Glutamatergic neuron (in vitro differentiated cells): ENCODE results near the gene PSTPIP2. TPM values are rescaled to one million over a fixed set of nuclear protein-coding genes. Genes with fewer than 3 reads are reported as not detected.

Experiments used
- DNase-seq: peaks from one replicate; pipeline ENCODE4 v3.0.0; 2022
- H3K27ac Mint-ChIP-seq: one replicate; pipeline ENCODE4 v1.8.0; 2020; ENCODE audit warnings: mild to moderate bottlenecking, mixed read lengths, inconsistent platforms; ENCODE audit not compliant: unreplicated experiment
- H3K27me3 Mint-ChIP-seq: one replicate; pipeline ENCODE4 v1.8.0; 2020; ENCODE audit warnings: mild to moderate bottlenecking, moderate library complexity, mixed read lengths, inconsistent platforms; ENCODE audit not compliant: unreplicated experiment
- H3K36me3 Mint-ChIP-seq: one replicate; pipeline ENCODE4 v1.8.0; 2020; ENCODE audit warnings: mild to moderate bottlenecking, mixed read lengths, inconsistent platforms; ENCODE audit not compliant: unreplicated experiment
- H3K4me1 Mint-ChIP-seq: one replicate; pipeline ENCODE4 v1.8.0; 2020; ENCODE audit warnings: mild to moderate bottlenecking, low read depth, mixed read lengths, inconsistent platforms; ENCODE audit not compliant: unreplicated experiment
- H3K4me3 Mint-ChIP-seq: one replicate; pipeline ENCODE4 v1.8.0; 2020; ENCODE audit warnings: mild to moderate bottlenecking, mixed read lengths, inconsistent platforms; ENCODE audit not compliant: unreplicated experiment
- H3K9me3 Mint-ChIP-seq: one replicate; pipeline ENCODE4 v1.8.0; 2020; ENCODE audit warnings: mild to moderate bottlenecking, moderate library complexity, mixed read lengths, inconsistent platforms; ENCODE audit not compliant: unreplicated experiment
- total RNA-seq: library from RNA; stranded (reverse); fragmentation: NEBNext Ultra II Directional; extraction: Animal tissue kit (Norgen Biotek cat#: 25700); gene quantifications from one replicate; pipeline ENCODE4 v1.2.1, GENCODE V29; 2021; ENCODE audit not compliant: unreplicated experiment
- TF ChIP-seq, protein P1 (sequence below): fragments of 200-600 bp; sonication (generic); IDR thresholded peaks from one replicate; pipeline ENCODE4 v1.5.0; 2021; ENCODE audit not compliant: partially characterized antibody, unreplicated experiment

PSTPIP2 gene
- total RNA-seq, 1 donor from 2014 or later, result 0.20 TPM

DNA sequence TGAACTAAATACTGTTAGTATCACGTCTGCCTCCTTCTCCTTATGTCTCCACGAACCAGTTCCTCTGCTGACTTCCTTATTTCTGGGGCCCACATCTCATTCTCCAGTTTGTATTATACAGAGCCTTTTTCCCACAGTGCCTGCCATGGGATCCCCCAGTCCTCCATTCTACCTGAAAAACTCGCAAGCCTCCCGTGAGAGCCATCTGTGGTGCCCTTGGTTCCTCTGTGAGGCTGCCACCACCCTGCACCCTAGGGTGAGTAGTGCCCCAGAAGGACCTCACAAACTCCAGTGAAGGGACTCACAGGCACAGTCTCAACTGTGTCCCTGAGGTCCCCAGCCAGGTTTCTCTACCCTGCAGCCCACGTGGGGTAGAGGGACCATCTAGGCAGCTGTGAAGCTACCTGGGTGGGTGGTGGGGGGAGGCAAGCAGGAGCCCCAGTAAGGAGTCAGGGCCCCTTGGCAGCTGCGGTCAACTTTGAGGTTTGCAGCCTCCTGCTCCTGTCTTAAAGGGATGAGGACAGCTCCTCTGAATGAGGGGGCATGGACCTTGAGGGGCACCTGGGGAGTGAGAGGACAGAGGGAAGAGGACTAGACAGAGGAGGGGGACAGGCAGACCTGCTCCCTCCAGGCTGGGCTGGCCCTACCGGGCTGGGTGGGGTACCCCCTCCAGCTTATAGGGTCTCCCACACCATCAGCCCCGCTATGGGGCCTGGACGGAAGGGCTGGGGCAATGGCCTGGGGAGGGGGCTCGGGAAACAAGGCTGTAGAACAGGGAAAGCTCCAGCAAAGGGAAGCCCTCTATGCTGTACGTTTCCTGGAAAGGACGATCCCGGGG is 1.0 kb downstream of the PSTPIP2 start:
- Mint-ChIP-seq H3K27ac (no peak overlapping the region), H3K4me1 (no peaks in the 10 kb centered on the region), H3K27me3 (peaks cover 4% of the 10 kb centered on the region), H3K4me3 (peak overlapping the region; percentile 63), H3K9me3 (peaks cover 2% of the 10 kb centered on the region), H3K36me3 (no peaks in the 10 kb centered on the region)
- DNase-seq, result no peak
- TF ChIP-seq, protein P1, sequence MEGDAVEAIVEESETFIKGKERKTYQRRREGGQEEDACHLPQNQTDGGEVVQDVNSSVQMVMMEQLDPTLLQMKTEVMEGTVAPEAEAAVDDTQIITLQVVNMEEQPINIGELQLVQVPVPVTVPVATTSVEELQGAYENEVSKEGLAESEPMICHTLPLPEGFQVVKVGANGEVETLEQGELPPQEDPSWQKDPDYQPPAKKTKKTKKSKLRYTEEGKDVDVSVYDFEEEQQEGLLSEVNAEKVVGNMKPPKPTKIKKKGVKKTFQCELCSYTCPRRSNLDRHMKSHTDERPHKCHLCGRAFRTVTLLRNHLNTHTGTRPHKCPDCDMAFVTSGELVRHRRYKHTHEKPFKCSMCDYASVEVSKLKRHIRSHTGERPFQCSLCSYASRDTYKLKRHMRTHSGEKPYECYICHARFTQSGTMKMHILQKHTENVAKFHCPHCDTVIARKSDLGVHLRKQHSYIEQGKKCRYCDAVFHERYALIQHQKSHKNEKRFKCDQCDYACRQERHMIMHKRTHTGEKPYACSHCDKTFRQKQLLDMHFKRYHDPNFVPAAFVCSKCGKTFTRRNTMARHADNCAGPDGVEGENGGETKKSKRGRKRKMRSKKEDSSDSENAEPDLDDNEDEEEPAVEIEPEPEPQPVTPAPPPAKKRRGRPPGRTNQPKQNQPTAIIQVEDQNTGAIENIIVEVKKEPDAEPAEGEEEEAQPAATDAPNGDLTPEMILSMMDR, result no peak

DNA sequence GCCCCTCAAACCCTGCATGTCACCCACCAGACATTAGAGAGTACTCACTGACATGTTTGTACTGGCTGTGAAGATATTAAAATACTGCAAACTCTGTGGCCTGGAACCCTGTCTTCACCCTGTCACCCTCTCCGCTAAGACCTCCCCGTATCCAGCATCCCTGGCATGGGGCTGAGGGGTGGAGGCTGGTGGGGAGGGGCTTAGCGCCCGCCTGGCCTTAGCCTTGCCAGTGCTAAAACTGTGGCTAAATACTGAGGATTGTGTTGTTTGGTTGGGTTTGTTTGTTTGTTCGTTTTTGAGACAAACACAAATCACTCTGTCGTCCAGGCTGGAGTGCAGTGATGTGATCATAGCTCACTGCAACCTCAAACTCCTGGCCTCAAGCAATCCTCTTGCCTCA is 1.8 kb downstream of the PSTPIP2 start:
- Mint-ChIP-seq H3K36me3 (no peaks in the 10 kb centered on the region), H3K9me3 (peaks cover 2% of the 10 kb centered on the region), H3K27ac (no peak overlapping the region), H3K4me1 (no peaks in the 10 kb centered on the region), H3K4me3 (no peak overlapping the region), H3K27me3 (peaks cover 4% of the 10 kb centered on the region)
- no peak for DNase-seq
- TF ChIP-seq, protein P1, result no peak

DNA sequence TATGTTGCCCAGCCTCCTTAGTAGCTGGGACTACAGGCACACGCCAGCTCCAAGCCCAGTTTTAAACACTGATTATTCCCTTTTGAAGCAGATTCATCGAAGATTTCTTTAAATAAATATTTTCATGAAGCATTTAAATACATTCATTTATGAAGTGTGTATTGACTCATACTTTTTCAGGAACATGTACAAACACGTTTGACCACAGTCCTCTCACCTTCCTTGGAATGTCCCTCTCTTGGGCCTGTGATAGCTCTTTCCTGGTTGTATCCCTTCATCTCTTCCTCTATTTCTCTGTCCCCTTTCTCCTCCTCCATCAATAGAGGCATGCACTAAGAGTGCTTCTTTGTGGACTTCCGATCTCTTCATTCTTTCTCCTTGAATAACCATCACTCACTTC is 2.5 kb downstream of the PSTPIP2 start:
- peaks cover 2% of the 10 kb centered on the region for H3K9me3 Mint-ChIP-seq

DNA sequence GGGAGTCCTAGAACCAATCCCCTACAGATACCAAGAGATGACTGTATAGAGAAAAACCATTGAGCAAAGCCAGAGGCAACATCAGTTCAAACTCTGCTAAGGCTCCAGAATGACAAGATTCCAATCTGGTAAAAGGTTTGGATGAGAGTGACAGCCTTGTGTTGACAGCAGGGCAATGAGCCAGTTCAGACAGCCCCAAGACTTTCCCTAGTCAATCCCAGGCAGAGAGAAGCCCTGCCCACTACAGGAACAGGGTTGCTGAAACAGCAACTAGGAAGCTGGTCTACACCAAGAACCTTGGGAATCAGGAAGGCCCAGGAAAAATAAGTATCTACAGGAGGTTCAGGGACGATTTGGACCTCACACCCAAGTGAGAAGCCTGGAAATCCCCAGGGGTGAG is 3.3 kb downstream of the PSTPIP2 start:
- Mint-ChIP-seq H3K9me3 (peaks cover 2% of the 10 kb centered on the region), H3K4me3 (no peak overlapping the region), H3K27me3 (peaks cover 4% of the 10 kb centered on the region), H3K36me3 (no peaks in the 10 kb centered on the region), H3K4me1 (no peaks in the 10 kb centered on the region), H3K27ac (no peak overlapping the region)
- DNase-seq, result no peak
- TF ChIP-seq, protein P1, result no peak

More for the DNA sequence above, 2.5 kb downstream of the PSTPIP2 start:
- no peak for DNase-seq
- no peak overlapping the region for H3K4me3 Mint-ChIP-seq
- TF ChIP-seq, protein P1, result no peak
- H3K27ac Mint-ChIP-seq, result no peak overlapping the region
- no peaks in the 10 kb centered on the region for H3K4me1 Mint-ChIP-seq
- H3K36me3 Mint-ChIP-seq, result no peaks in the 10 kb centered on the region
- peaks cover 4% of the 10 kb centered on the region for H3K27me3 Mint-ChIP-seq

DNA sequence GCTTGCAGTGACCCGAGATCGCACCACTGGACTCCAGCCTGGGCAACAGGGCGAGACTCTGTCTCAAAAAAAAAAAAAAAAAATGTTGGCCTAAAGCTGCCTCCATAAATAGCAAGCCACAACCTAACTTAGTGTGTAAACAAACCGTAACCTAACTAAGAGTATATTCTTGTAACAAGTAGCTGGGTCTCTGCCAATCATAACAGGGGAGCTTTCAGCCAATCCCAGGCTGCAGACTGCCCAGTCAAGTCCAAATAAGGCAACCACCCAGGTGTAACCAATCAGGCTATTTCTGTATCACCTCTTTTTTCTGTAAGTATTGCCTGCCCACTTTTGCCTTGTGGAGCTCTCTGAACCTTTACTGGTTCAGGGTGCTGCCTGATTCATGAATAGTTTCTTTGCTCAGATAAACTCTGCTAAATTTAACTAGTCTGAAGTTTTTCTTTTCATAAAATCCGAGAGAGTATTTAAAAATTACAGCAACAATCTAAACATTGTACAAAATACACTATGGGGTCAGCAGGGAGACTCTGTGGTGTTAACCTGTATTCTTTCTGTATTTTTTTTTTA is 4.5 kb downstream of the PSTPIP2 start:
- Mint-ChIP-seq H3K36me3 (no peaks in the 10 kb centered on the region), H3K4me3 (no peak overlapping the region), H3K9me3 (peaks cover 2% of the 10 kb centered on the region), H3K27ac (no peak overlapping the region), H3K4me1 (no peaks in the 10 kb centered on the region), H3K27me3 (peaks cover 3% of the 10 kb centered on the region)
- TF ChIP-seq, protein P1, result no peak
- no peak for DNase-seq
